HCT116 (cell line): ENCODE results near the gene PCSK6. TPM values are rescaled to one million over a fixed set of nuclear protein-coding genes. Genes with fewer than 3 reads are reported as not detected.

Source experiments
- ATAC-seq: fragments of 200-7000 bp; cut with Tn5 transposase; 2 replicates; pipeline ENCODE4 v1.9.1; 2020; ENCODE audit warnings: mild to moderate bottlenecking, moderate library complexity
- BruUV-seq: library from RNA; stranded (reverse); fragments of 400-500 nt; replicated peaks from 2 replicates; lab custom pipeline; 2021; lab: Mats Ljungman, UMichigan
- CTCF ChIA-PET: fragments of 300-600 bp; sonication (Branson Sonifier 250); formaldehyde crosslinking; loops from one replicate; lab custom pipeline; 2021; ENCODE audit warnings: antibody characterized with exemption; lab: Charles Lee
- POLR2A ChIA-PET: fragments of 300-600, 350-600 bp; sonication (Branson Sonifier 250); formaldehyde crosslinking; loops from one replicate; lab custom pipeline; 2021; ENCODE audit warnings: antibody characterized with exemption; lab: Charles Lee
- RAD21 ChIA-PET, 2 experiments: fragments of 300-600 bp; sonication (Branson Sonifier 250); formaldehyde crosslinking; loops; one replicate each; lab custom pipeline; 2023; ENCODE audit warnings: low total read pairs in 2 of 2; ENCODE audit not compliant: uncharacterized antibody in 2 of 2, unreplicated experiment in 2 of 2, low non-redundant PET in 1 of 2; lab: Charles Lee
- DNase-seq: peaks from one replicate; pipeline ENCODE4 v3.0.0-alpha.2; 2010; ENCODE audit warnings: low read depth, low spot score
- H2AFZ ChIP-seq: fragments of 200-600 bp; shearing (Covaris generic), sonication (generic); 2 replicates; pipeline ENCODE4 v1.6.1; 2017; ENCODE audit warnings: low read depth, mixed run types, mixed read lengths, antibody characterized with exemption, low read length; ENCODE audit not compliant: poor library complexity, severe bottlenecking
- H3K27ac ChIP-seq: 2 replicates; pipeline ENCODE4 v1.5.1; 2012; ENCODE audit warnings: low read depth, low read length
- H3K27me3 ChIP-seq: fragments of 200-600 bp; sonication (generic); 2 replicates; pipeline ENCODE4 v1.6.1; 2016; ENCODE audit warnings: mixed run types, low read length, mixed read lengths; ENCODE audit not compliant: insufficient read depth
- H3K36me3 ChIP-seq, 2 experiments: fragments of 200-500 bp in 1 of 2; fragments of 200-600 bp in 1 of 2; sonication (Bioruptor generic) in 1 of 2; sonication (generic) in 1 of 2; 2 replicates each; pipeline versions ENCODE4 v1.5.1 to v1.6.1; 2014 to 2016; ENCODE audit warnings: low read length in 2 of 2, inconsistent platforms in 1 of 2, mixed read lengths in 1 of 2, mixed run types in 1 of 2; ENCODE audit not compliant: insufficient read depth in 2 of 2, control insufficient read depth in 1 of 2
- H3K4me1 ChIP-seq, 2 experiments: fragments of 200-600 bp in 1 of 2; sonication (generic) in 1 of 2; 2 replicates each; pipeline versions ENCODE4 v1.5.1 to v1.6.1; 2012 to 2017; ENCODE audit warnings: low read length in 2 of 2, inconsistent platforms in 1 of 2, mild to moderate bottlenecking in 1 of 2, mixed read lengths in 1 of 2, mixed run types in 1 of 2, moderate library complexity in 1 of 2; ENCODE audit not compliant: insufficient read depth in 2 of 2, control insufficient read depth in 1 of 2
- H3K4me2 ChIP-seq: fragments of 200-600 bp; sonication (generic); 2 replicates; pipeline ENCODE4 v1.6.1; 2017; ENCODE audit warnings: mixed run types, low read length, mixed read lengths
- H3K4me3 ChIP-seq, 2 experiments: fragments of 200-600 bp in 1 of 2; sonication (generic) in 1 of 2; replicated peaks in 1 of 2; 2 replicates each; pipeline ENCODE4 v1.5.1; 2011 to 2016; ENCODE audit warnings: low read length in 2 of 2, control low read depth in 1 of 2, low read depth in 1 of 2, mild to moderate bottlenecking in 1 of 2, mixed read lengths in 1 of 2, mixed run types in 1 of 2
- H3K79me2 ChIP-seq: fragments of 200-600 bp; sonication (generic); 2 replicates; pipeline ENCODE4 v1.6.1; 2017; ENCODE audit warnings: mild to moderate bottlenecking, mixed run types, low read length, moderate library complexity, mixed read lengths; ENCODE audit not compliant: insufficient read depth
- H3K9ac ChIP-seq: fragments of 200-600 bp; sonication (generic); 2 replicates; pipeline ENCODE4 v1.6.1; 2016; ENCODE audit warnings: low read length, mixed read lengths
- H3K9me2 ChIP-seq: fragments of 200-600 bp; sonication (generic), shearing (Covaris generic); 2 replicates; pipeline ENCODE4 v1.6.1; 2017; ENCODE audit warnings: mixed run types, mild to moderate bottlenecking, moderate library complexity; ENCODE audit not compliant: insufficient read depth
- H3K9me3 ChIP-seq, 2 experiments: fragments of 200-500 bp in 1 of 2; fragments of 200-600 bp in 1 of 2; sonication (Bioruptor generic) in 1 of 2; sonication (generic) in 1 of 2; 2 replicates each; pipeline ENCODE4 v1.6.1; 2014 to 2017; ENCODE audit warnings: low read length in 2 of 2, mixed read lengths in 2 of 2, inconsistent platforms in 1 of 2, low read depth in 1 of 2, mild to moderate bottlenecking in 1 of 2, mixed run types in 1 of 2, moderate library complexity in 1 of 2; ENCODE audit not compliant: control insufficient read depth in 1 of 2, insufficient read depth in 1 of 2
- H4K20me1 ChIP-seq: fragments of 200-600 bp; sonication (generic), shearing (Covaris generic); 2 replicates; pipeline ENCODE4 v1.6.1; 2017; ENCODE audit warnings: mixed run types, mild to moderate bottlenecking, moderate library complexity; ENCODE audit not compliant: insufficient read depth
- CBX3 ChIP-seq: IDR thresholded peaks from 2 replicates; pipeline ENCODE4 v1.6.1; 2012; ENCODE audit warnings: low read depth
- EGR1 ChIP-seq: IDR thresholded peaks from 2 replicates; pipeline ENCODE4 v1.6.1; 2012; ENCODE audit warnings: low read depth
- ELF1 ChIP-seq: IDR thresholded peaks from 2 replicates; pipeline ENCODE4 v1.6.1; 2012; ENCODE audit warnings: low read depth, borderline replicate concordance
- EZH2 ChIP-seq: fragments of 200-600 bp; sonication (generic); IDR thresholded peaks from 2 replicates; pipeline ENCODE4 v1.6.1; 2017; ENCODE audit warnings: antibody characterized with exemption, mixed run types
- FOSL1 ChIP-seq: IDR thresholded peaks from 2 replicates; pipeline ENCODE4 v1.6.1; 2012; ENCODE audit warnings: low read depth
- JUND ChIP-seq: IDR thresholded peaks from 2 replicates; pipeline ENCODE4 v1.6.1; 2012
- RAD21 ChIP-seq: IDR thresholded peaks from 2 replicates; pipeline ENCODE4 v1.6.1; 2012; ENCODE audit warnings: low read depth, mild to moderate bottlenecking
- REST ChIP-seq: IDR thresholded peaks from 2 replicates; pipeline ENCODE4 v1.6.1; 2012; ENCODE audit warnings: low read depth
- SIN3A ChIP-seq: IDR thresholded peaks from 2 replicates; pipeline ENCODE4 v1.6.1; 2012; ENCODE audit warnings: low read depth
- SP1 ChIP-seq: IDR thresholded peaks from 2 replicates; pipeline ENCODE4 v1.6.1; 2012; ENCODE audit warnings: low read depth
- TCF7L2 ChIP-seq: IDR thresholded peaks from 2 replicates; pipeline ENCODE4 v1.7.0; 2011; ENCODE audit warnings: borderline replicate concordance, inconsistent platforms; ENCODE audit not compliant: insufficient read depth, insufficient read length; ENCODE audit errors: extremely low read depth
- YY1 ChIP-seq: IDR thresholded peaks from 2 replicates; pipeline ENCODE4 v1.6.1; 2011; ENCODE audit warnings: low read length, low read depth, moderate library complexity, mild to moderate bottlenecking; ENCODE audit not compliant: insufficient replicate concordance; ENCODE audit errors: extremely low read depth
- ZNF274 ChIP-seq: fragments of 200-500 bp; sonication (Bioruptor generic); IDR thresholded peaks from 2 replicates; pipeline ENCODE4 v1.6.1; 2014; ENCODE audit warnings: mild to moderate bottlenecking, low read depth, low read length, inconsistent platforms
- intact Hi-C: fragments of 100-400 bp; cut with micrococcal nuclease; formaldehyde crosslinking; loops from 2 replicates; pipeline ENCODE4 v1.10.0; 2022
- total RNA-seq: library from RNA; stranded (reverse); gene quantifications from one replicate; pipeline ENCODE4 v1.2.1, GENCODE V29; 2021; ENCODE audit not compliant: unreplicated experiment
- TF ChIP-seq, protein P1 (sequence below): IDR thresholded peaks from 2 replicates; pipeline ENCODE4 v1.6.1; 2012
- TF ChIP-seq, protein P2 (sequence below): IDR thresholded peaks from 2 replicates; pipeline ENCODE4 v1.6.1; 2011; ENCODE audit warnings: mild to moderate bottlenecking, low read length, moderate library complexity; ENCODE audit not compliant: insufficient replicate concordance; ENCODE audit errors: extremely low read depth

PCSK6 gene
- total RNA-seq, 1 experiment from 2014 or later, result 13.5 TPM

DNA sequence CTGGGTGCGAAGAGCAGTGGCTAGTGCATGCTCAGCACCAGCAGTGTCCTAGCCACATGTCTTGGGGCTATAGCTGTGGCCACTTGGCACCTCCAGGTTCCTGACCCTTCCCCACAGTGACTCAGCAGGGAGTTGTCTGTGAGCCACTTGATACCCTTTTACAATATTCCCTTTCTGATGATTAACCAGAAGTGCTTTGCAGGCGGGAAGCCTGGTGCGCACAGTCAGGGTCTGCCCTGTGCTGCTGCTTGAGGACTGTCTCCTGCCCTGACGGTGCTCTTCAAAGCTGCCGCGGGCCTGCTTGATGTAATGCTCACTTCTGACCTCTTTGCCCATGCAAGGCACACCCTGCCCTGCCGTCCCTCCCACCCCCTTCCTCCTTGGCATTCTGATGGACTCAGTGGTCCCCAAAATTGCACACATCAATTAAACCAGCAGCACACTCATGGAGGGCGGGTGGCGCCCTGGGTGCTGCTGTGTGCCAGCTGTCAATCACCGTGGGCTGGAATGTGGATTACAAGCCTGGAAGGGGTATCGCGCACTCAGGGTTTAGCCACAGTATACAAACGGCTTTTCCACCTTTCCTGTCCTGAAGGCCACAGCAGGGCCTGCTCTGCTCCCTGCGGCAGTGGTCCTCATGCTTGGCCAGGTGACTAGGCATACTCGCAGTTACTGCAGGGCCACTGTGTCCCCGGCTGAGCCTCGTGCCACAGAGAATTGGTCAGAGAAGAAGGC, 40.9 kb upstream of the PCSK6 start:
- intact Hi-C loops, result no loop called here
- H4K20me1 ChIP-seq, result no peaks in the 10 kb centered on the region

More for the DNA sequence above, 40.9 kb upstream of the PCSK6 start:
- Histone ChIP-seq H3K27me3 (no peaks in the 10 kb centered on the region), H3K9me3 (no peaks in the 10 kb centered on the region), H3K27ac (no peak overlapping the region), H2AFZ (no peak overlapping the region), H3K79me2 (no peaks in the 10 kb centered on the region), H3K9me2 (no peaks in the 10 kb centered on the region), H3K36me3 (no peaks in the 10 kb centered on the region), H3K9ac (no peak overlapping the region), H3K4me2 (no peak overlapping the region), H3K4me3 (no peak overlapping the region), H3K4me1 (peaks cover 2 to 13% of the 10 kb centered on the region in 2 experiments; a peak in 1 of 4 replicates)
- ChIA-PET RAD21 (no interaction called here), CTCF (no interaction called here), POLR2A (no interaction called here)
- ATAC-seq (0 out of 2 replicates have a peak, but pooled peaks have one; percentile 26), DNase-seq (no peak)
- BruUV-seq, result no TSS peak
- no peak for TF ChIP-seq FOSL1
- TF ChIP-seq ELF1, result no peak
- no peak for TF ChIP-seq RAD21
- no peak for TF ChIP-seq CBX3
- no peak for TF ChIP-seq YY1
- TF ChIP-seq ZNF274, result no peak
- no peak for TF ChIP-seq TCF7L2
- TF ChIP-seq JUND, result no peak
- TF ChIP-seq, protein P1, sequence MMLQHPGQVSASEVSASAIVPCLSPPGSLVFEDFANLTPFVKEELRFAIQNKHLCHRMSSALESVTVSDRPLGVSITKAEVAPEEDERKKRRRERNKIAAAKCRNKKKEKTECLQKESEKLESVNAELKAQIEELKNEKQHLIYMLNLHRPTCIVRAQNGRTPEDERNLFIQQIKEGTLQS, result no peak
- TF ChIP-seq EGR1, result no peak
- no peak for TF ChIP-seq EZH2
- TF ChIP-seq, protein P2, sequence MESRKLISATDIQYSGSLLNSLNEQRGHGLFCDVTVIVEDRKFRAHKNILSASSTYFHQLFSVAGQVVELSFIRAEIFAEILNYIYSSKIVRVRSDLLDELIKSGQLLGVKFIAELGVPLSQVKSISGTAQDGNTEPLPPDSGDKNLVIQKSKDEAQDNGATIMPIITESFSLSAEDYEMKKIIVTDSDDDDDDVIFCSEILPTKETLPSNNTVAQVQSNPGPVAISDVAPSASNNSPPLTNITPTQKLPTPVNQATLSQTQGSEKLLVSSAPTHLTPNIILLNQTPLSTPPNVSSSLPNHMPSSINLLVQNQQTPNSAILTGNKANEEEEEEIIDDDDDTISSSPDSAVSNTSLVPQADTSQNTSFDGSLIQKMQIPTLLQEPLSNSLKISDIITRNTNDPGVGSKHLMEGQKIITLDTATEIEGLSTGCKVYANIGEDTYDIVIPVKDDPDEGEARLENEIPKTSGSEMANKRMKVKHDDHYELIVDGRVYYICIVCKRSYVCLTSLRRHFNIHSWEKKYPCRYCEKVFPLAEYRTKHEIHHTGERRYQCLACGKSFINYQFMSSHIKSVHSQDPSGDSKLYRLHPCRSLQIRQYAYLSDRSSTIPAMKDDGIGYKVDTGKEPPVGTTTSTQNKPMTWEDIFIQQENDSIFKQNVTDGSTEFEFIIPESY, result no peak
- TF ChIP-seq SIN3A, result no peak
- TF ChIP-seq REST, result no peak
- no peak for TF ChIP-seq SP1
